ENCODE data around the gene CDKN3. TPM values are rescaled to one million over a fixed set of nuclear protein-coding genes. Genes with fewer than 3 reads are reported as not detected.
"Not testable (repeated sequence)": the region's sequence is repeated elsewhere in the genome, so short reads cannot be mapped to it uniquely, and the experiment has no call there.

Gene CDKN3
- total RNA-seq, 2 experiments from 2014 or later, result 86.7 to 133 TPM

DNA sequence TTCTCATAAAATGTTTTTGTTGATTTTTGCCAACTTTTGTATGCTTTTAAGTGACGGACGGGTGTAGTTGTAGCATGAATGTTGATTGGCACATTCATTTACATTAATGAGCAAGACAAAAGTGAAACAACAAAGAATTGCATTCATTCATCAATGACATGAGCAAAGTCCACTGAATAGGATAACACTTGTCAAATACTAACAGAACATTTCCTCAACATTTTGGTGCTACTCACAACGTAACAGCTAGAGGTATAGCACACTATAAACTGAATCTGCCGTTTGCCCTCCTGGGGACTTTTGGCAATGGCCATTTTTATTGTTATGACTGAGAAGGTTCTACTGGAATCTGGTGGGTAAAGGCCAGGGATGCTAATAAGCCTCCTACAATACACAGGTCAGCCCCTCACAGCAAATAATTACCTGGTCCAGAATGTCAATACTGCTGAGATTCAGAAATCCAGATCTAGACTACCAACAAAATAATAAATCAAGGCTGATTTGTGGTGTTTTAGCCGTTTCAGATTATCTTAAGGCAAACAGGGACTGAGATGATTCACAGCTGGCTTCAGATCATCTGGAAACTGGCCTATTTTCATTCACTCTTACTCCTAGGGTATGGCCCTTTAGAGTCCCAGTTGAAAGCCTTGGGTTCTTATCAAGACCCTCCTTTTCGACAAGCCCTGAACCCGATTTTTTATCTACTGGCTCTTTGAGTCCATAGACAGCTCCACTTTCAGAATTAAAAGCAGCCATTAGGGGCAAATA, 22.5 kb upstream of the CDKN3 start:
- Mint-ChIP-seq H3K4me1 (no peaks in the 10 kb centered on the region), H3K4me3 (no peak overlapping the region), H3K36me3 (ENCODE audit: low read depth) (no peaks in the 10 kb centered on the region), H3K27ac (no peak overlapping the region), H3K27me3 (peaks cover 5% of the 10 kb centered on the region), H3K9me3 (ENCODE audit: low read depth) (no peaks in the 10 kb centered on the region)
- DNase-seq (no peak), ATAC-seq (no peak)
- ChIA-PET CTCF (interaction anchor here (0.6 to 2.0 kb wide), 2 partner anchors 26 to 1551 kb away, joined by 3 to 5 read pairs; no protein-coding TSS in a partner anchor), POLR2A (no interaction called here)
- intact Hi-C loops (cut with DNase I, micrococcal nuclease), result no loop called here

GRCh38 chr14:54377501-54377900, 19.3 kb upstream of the CDKN3 start:
- ChIA-PET CTCF (no interaction called here), POLR2A (no interaction called here)
- ATAC-seq (no peak), DNase-seq (no peak)
- intact Hi-C loops (cut with DNase I, micrococcal nuclease), result no loop called here
- Mint-ChIP-seq H3K27me3 (peaks cover 11% of the 10 kb centered on the region), H3K36me3 (ENCODE audit: low read depth) (no peaks in the 10 kb centered on the region), H3K4me3 (no peak overlapping the region), H3K4me1 (no peaks in the 10 kb centered on the region), H3K27ac (no peak overlapping the region), H3K9me3 (ENCODE audit: low read depth) (no peaks in the 10 kb centered on the region)

- H3K4me1 Mint-ChIP-seq; H3K27ac Mint-ChIP-seq; DNase-seq; ATAC-seq; H3K36me3 Mint-ChIP-seq (ENCODE audit: low read depth); intact Hi-C loops (cut with DNase I, micrococcal nuclease); H3K9me3 Mint-ChIP-seq (ENCODE audit: low read depth); POLR2A ChIA-PET; H3K4me3 Mint-ChIP-seq; H3K27me3 Mint-ChIP-seq: not testable (repeated sequence)
- CTCF ChIA-PET, result interaction anchor here (0.5 to 1.3 kb wide), 3 partner anchors 41 to 449 kb away, joined by 3 to 4 read pairs (median 3); no protein-coding TSS in a partner anchor
Observed at GRCh38 chr14:54378893-54379292, 17.9 kb upstream of the CDKN3 start.

DNA sequence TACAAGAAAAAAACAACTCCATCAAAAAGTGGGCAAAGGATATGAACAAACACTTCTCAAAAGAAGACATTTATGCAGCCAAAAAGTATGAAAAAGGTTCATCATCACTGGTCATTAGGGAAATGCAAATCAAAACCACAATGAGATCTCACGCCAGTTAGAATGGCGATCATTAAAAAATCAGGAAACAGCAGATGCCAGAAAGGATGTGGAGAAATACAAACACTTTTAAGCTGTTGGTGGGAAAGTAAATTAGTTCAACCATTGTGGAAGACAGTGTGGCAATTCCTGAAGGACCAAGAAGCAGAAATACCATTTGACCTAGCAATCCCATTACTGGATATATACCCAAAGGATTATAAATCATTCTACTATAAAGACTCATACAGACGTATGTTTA, 16.2 kb upstream of the CDKN3 start:
- intact Hi-C loops (cut with DNase I, micrococcal nuclease); H3K36me3 Mint-ChIP-seq (ENCODE audit: low read depth); H3K27ac Mint-ChIP-seq; H3K9me3 Mint-ChIP-seq (ENCODE audit: low read depth); DNase-seq; H3K27me3 Mint-ChIP-seq; H3K4me1 Mint-ChIP-seq; ATAC-seq; H3K4me3 Mint-ChIP-seq; POLR2A ChIA-PET: not testable (repeated sequence)
- CTCF ChIA-PET, result interaction anchor here (0.7 kb wide), 1 partner anchor 97 kb away, joined by 3 read pairs; no protein-coding TSS in a partner anchor

DNA sequence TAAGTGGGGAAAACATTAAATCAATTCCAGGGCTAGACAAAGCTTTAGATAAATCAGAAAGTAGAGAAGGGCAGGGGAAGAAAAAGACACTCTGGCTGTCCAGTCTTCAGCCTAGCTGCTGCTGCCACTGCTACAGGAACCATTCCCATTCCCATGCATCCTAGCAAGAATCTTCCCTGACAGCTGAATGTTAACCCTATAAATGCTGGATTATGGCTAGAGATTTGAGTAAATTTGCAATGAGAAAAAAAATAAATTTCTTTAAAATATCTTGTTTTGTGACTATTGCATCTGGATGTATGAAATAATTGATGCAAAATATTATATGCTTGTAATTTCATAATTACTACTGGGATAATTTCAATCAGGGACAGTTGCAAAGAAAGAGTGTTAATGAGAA, 15.0 kb upstream of the CDKN3 start:
- ChIA-PET CTCF (no interaction called here), POLR2A (interaction anchor here (0.6 kb wide), 1 partner anchor 42 kb away, joined by 3 read pairs; no protein-coding TSS in a partner anchor)
- H3K4me3 Mint-ChIP-seq, result no peak overlapping the region
- DNase-seq (no peak), ATAC-seq (no peak)
- H3K27ac Mint-ChIP-seq, result no peak overlapping the region
- H3K36me3 Mint-ChIP-seq (ENCODE audit: low read depth), result no peaks in the 10 kb centered on the region
- peaks cover 9% of the 10 kb centered on the region for H3K27me3 Mint-ChIP-seq
- H3K4me1 Mint-ChIP-seq, result no peaks in the 10 kb centered on the region
- intact Hi-C loops (cut with DNase I, micrococcal nuclease), result no loop called here
- no peaks in the 10 kb centered on the region for H3K9me3 Mint-ChIP-seq (ENCODE audit: low read depth)

DNA sequence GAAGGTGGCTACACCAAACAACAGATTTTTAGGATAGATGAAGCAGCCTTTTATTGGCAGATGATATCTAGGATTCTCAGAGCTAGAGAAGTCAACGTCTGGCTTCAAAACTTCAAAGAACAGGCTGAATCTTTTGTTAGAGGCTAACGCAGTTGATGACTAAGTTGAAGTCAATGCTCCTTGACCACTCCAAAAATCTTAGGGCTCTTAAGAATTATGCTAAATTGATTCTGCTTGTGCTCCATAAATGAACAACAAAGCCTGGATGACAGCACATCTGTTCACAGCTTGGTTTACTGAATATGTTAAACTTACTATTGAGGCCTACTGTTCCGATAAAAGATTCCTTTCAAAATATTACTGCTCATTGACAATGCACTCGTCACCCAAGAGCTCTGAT, 13.0 kb upstream of the CDKN3 start:
- CTCF ChIA-PET, result interaction anchor here (0.6 to 1.0 kb wide), 2 partner anchors 9 to 238 kb away, joined by 3 to 4 read pairs; no protein-coding TSS in a partner anchor
- H3K27ac Mint-ChIP-seq, result no peak overlapping the region
- POLR2A ChIA-PET, result no interaction called here
- peaks cover 10% of the 10 kb centered on the region for H3K27me3 Mint-ChIP-seq
- ATAC-seq, result no peak
- no peak overlapping the region for H3K4me3 Mint-ChIP-seq
- intact Hi-C loops (cut with DNase I, micrococcal nuclease), result no loop called here
- H3K36me3 Mint-ChIP-seq (ENCODE audit: low read depth), result no peaks in the 10 kb centered on the region
- no peaks in the 10 kb centered on the region for H3K9me3 Mint-ChIP-seq (ENCODE audit: low read depth)
- no peak for DNase-seq
- no peaks in the 10 kb centered on the region for H3K4me1 Mint-ChIP-seq

DNA sequence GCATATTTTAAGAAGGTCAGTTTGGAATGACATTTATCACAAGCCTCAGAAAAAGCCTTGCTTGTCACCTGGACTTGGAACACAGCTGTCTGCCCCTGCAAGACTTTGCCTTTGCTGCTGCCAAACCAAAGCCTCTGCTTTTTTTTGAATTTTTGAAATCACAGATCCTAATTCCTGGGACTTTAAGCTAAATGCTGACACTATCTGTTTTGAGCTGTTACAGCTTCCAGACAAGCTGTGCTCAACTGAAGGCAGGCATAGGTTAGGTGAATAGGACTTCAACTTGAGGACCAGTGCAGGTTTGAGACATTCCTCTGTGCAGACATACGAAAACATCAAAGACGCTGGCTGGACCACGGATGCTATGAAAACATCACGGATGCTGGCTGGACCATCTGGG, 11.3 kb upstream of the CDKN3 start:
- peaks cover 5% of the 10 kb centered on the region for H3K27me3 Mint-ChIP-seq
- CTCF ChIA-PET, result no interaction called here
- H3K36me3 Mint-ChIP-seq (ENCODE audit: low read depth), result no peaks in the 10 kb centered on the region
- no peak for DNase-seq
- H3K4me1 Mint-ChIP-seq, result no peaks in the 10 kb centered on the region
- H3K27ac Mint-ChIP-seq, result no peak overlapping the region
- H3K4me3 Mint-ChIP-seq, result no peak overlapping the region
- no peaks in the 10 kb centered on the region for H3K9me3 Mint-ChIP-seq (ENCODE audit: low read depth)
- intact Hi-C loops (cut with DNase I, micrococcal nuclease), result no loop called here
- POLR2A ChIA-PET, result no interaction called here
- ATAC-seq, result no peak

DNA sequence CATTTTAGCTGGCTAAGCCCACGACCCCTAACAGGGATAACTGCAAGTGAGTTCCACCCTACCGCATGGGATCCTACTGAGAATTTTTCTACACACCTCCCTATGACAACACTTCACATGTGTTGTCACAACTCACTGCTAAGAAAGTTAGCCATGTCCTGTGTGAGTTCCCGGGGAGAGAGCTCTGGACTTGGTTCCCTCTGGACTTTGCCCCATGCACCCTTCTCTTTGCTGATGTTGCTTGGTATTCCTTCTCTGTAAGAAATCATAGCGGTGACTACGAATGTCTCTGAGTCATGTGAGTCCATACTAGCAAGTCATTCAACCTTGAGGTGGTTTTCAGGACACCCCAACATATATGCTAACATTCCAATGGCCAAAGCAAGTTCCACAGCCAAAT, 9.5 kb upstream of the CDKN3 start:
- Mint-ChIP-seq H3K36me3 (ENCODE audit: low read depth) (no peaks in the 10 kb centered on the region), H3K27me3 (peaks cover 8% of the 10 kb centered on the region), H3K9me3 (ENCODE audit: low read depth) (no peaks in the 10 kb centered on the region), H3K4me3 (no peak overlapping the region), H3K4me1 (no peaks in the 10 kb centered on the region), H3K27ac (no peak overlapping the region)
- intact Hi-C loops (cut with DNase I, micrococcal nuclease), result no loop called here
- ChIA-PET CTCF (interaction anchor here (0.7 kb wide), 1 partner anchor 8 kb away, joined by 3 read pairs; no protein-coding TSS in a partner anchor), POLR2A (no interaction called here)
- ATAC-seq (no peak), DNase-seq (no peak)

GRCh38 chr14:54392131-54392859, 4.5 kb upstream of the CDKN3 start:
- intact Hi-C loops (cut with DNase I, micrococcal nuclease), result no loop called here
- POLR2A ChIA-PET, result no interaction called here
- DNase-seq, result no peak
- Mint-ChIP-seq H3K4me3 (no peak overlapping the region), H3K27me3 (peaks cover 8% of the 10 kb centered on the region), H3K27ac (no peak overlapping the region), H3K9me3 (ENCODE audit: low read depth) (no peaks in the 10 kb centered on the region), H3K4me1 (peaks cover 3% of the 10 kb centered on the region), H3K36me3 (ENCODE audit: low read depth) (no peaks in the 10 kb centered on the region)
- CTCF ChIA-PET, result interaction anchor here (1.0 to 1.3 kb wide), 2 partner anchors 9 to 16 kb away, joined by 4 to 6 read pairs; no protein-coding TSS in a partner anchor
- ATAC-seq, result no peak

DNA sequence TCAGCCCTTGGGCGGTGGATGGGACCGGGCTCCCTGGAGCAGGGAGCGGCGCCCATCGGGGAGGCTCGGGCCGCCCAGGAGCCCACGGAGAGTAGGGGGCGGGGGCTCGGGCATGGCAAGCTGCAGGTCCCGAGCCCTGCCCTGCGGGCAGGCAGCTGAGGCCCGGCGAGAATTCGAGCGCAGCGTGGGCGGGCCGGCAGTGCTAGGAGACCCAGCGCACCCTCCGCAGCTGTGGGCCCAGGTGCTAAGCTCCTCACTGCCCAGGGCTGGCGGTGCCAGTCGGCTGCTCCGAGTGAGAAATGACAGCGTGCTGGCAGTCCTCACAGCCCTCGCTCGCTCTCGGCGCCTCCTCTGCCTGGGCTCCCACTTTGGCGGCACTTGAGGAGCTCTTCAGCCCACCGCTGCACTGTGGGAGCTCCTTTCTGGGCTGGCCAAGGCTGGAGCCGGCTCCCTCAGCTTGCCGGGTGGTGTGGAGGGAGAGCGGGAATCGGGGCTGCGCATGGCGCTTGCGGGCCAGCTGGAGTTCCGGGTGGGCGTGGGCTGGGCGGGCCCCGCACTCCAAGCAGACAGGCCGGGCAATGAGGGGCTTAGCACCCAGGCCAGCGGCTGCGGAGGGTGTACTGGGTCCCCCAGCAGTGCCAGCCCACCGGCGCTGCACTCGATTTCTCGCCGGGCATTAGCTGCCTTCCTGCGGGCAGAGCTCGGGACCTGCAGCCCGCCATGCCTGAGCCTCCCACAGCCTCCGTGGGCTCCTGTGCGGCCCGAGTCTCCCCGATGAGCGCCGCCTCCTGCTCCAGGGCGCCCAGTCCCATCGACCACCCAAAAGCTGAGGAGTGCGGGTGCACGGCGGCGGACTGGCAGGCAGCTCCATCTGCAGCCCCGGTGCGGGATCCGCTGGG, 3.6 kb upstream of the CDKN3 start:
- ATAC-seq; H3K27ac Mint-ChIP-seq; intact Hi-C loops (cut with DNase I, micrococcal nuclease); DNase-seq; POLR2A ChIA-PET; H3K4me3 Mint-ChIP-seq; H3K27me3 Mint-ChIP-seq; H3K9me3 Mint-ChIP-seq (ENCODE audit: low read depth); H3K36me3 Mint-ChIP-seq (ENCODE audit: low read depth): not testable (repeated sequence)
- CTCF ChIA-PET, result interaction anchor here (0.7 to 1.3 kb wide), 3 partner anchors 10 to 95 kb away, joined by 3 to 6 read pairs (median 4); no protein-coding TSS in a partner anchor
- H3K4me1 Mint-ChIP-seq, result peaks cover 13% of the 10 kb centered on the region

- DNase-seq, result no peak
- Mint-ChIP-seq H3K36me3 (ENCODE audit: low read depth) (peaks cover 2% of the 10 kb centered on the region), H3K9me3 (ENCODE audit: low read depth) (no peaks in the 10 kb centered on the region), H3K4me3 (no peak overlapping the region), H3K4me1 (peaks cover 24% of the 10 kb centered on the region), H3K27me3 (peaks cover 5% of the 10 kb centered on the region), H3K27ac (no peak overlapping the region)
- CTCF ChIA-PET, result no interaction called here
- no peak for ATAC-seq
- POLR2A ChIA-PET, result no interaction called here
- intact Hi-C loops (cut with DNase I, micrococcal nuclease), result no loop called here
Observed at GRCh38 chr14:54394596-54394995, 2.2 kb upstream of the CDKN3 start.

All from activated CD4-positive, alpha-beta T cell treated with anti-CD3 and anti-CD28 coated beads for 36 hours (primary cell).